OCI-LY1 (cell line): Measurements from ENCODE around the gene AMOT.

Experiments
- EZH2 ChIP-seq: fragments of 200-600 bp; sonication (generic), shearing (Covaris generic); IDR thresholded peaks from 2 replicates; pipeline ENCODE4 v1.8.0; 2017; ENCODE audit warnings: borderline replicate concordance, mixed run types, mild to moderate bottlenecking, antibody characterized with exemption, low read length, moderate library complexity, mixed read lengths
- TF ChIP-seq, protein P1 (sequence below): fragments of 200-600 bp; sonication (generic), shearing (Covaris generic); IDR thresholded peaks from 2 replicates; pipeline ENCODE4 v1.5.1; 2017; ENCODE audit warnings: mild to moderate bottlenecking, antibody characterized with exemption, low read length, moderate library complexity, mixed read lengths

DNA sequence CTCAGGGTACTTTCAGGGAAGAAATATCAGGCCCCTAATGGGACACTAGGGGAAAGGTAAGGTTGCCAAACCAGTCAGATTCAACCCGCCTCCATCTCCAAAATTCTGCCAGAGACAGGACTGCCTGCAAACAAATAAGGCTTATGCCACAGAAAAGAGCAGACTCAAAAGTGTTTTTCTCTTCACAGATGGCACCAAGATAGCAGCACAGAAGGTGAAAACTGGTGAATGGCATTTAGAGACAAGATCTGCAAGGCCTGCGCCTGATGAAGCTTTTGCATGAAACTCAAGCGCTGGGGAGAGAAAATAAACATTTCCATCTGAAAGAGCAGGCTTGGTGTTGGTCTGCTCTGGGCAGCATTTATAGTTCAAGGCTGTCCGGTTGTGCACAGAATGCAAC is 27.9 kb downstream of the AMOT start:
- TF ChIP-seq, protein P1, sequence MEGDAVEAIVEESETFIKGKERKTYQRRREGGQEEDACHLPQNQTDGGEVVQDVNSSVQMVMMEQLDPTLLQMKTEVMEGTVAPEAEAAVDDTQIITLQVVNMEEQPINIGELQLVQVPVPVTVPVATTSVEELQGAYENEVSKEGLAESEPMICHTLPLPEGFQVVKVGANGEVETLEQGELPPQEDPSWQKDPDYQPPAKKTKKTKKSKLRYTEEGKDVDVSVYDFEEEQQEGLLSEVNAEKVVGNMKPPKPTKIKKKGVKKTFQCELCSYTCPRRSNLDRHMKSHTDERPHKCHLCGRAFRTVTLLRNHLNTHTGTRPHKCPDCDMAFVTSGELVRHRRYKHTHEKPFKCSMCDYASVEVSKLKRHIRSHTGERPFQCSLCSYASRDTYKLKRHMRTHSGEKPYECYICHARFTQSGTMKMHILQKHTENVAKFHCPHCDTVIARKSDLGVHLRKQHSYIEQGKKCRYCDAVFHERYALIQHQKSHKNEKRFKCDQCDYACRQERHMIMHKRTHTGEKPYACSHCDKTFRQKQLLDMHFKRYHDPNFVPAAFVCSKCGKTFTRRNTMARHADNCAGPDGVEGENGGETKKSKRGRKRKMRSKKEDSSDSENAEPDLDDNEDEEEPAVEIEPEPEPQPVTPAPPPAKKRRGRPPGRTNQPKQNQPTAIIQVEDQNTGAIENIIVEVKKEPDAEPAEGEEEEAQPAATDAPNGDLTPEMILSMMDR, result no peak
- TF ChIP-seq EZH2, result no peak
